Skeletal muscle tissue (tissue), 4 donors: ENCODE measurements around the gene TWF2. TPM values are rescaled to one million over a fixed set of nuclear protein-coding genes. Genes with fewer than 3 reads are reported as not detected.

Experiments used
- H3K27ac ChIP-seq: one replicate; pipeline ENCODE4 v1.7.0; 2013; ENCODE audit warnings: mild to moderate bottlenecking, low read depth, low read length, inconsistent platforms
- H3K27me3 ChIP-seq, 3 donors: one replicate each; pipeline ENCODE4 v1.7.0; 2013; ENCODE audit warnings: low read length in 3 of 3; ENCODE audit not compliant: control insufficient read depth in 3 of 3, insufficient read depth in 3 of 3
- H3K36me3 ChIP-seq, 3 donors: one replicate each; pipeline ENCODE4 v1.7.0; 2013; ENCODE audit warnings: low read length in 3 of 3; ENCODE audit not compliant: control insufficient read depth in 3 of 3, insufficient read depth in 3 of 3
- H3K4me1 ChIP-seq, 3 donors: one replicate each; pipeline ENCODE4 v1.7.0; 2013; ENCODE audit warnings: low read length in 3 of 3, mild to moderate bottlenecking in 3 of 3; ENCODE audit not compliant: control insufficient read depth in 3 of 3, insufficient read depth in 3 of 3
- H3K4me3 ChIP-seq, 3 donors: one replicate each; pipeline ENCODE4 v1.7.0; 2013; ENCODE audit warnings: low read length in 3 of 3
- H3K9ac ChIP-seq, 3 donors: one replicate each; pipeline ENCODE4 v1.7.0; 2013; ENCODE audit warnings: low read length in 3 of 3, mild to moderate bottlenecking in 3 of 3, moderate library complexity in 2 of 3, low read depth in 1 of 3
- H3K9me3 ChIP-seq, 3 donors: one replicate each; pipeline ENCODE4 v1.7.0; 2013; ENCODE audit warnings: low read length in 3 of 3; ENCODE audit not compliant: control insufficient read depth in 3 of 3
- total RNA-seq: library from RNA; depleted of rRNA; stranded (reverse); fragments of >200 nt; gene quantifications from one replicate; pipeline ENCODE4 v1.2.3, GENCODE V29; 2014
- donor health status: Osteomylitis.

TWF2 gene
- total RNA-seq, 1 donor from 2014 or later, result 18.8 TPM

- Histone ChIP-seq H3K4me3 (no peak overlapping the region), H3K9ac (no peak overlapping the region), H3K36me3 (peaks cover 25 to 41% (median 37%) of the 10 kb centered on the region in 3 donors), H3K4me1 (peaks cover 16 to 71% (median 42%) of the 10 kb centered on the region in 3 donors), H3K27ac (no peak overlapping the region), H3K9me3 (no peaks in the 10 kb centered on the region), H3K27me3 (peaks cover 2 to 20% (median 17%) of the 10 kb centered on the region in 3 donors)
These were observed 10.0 kb upstream of the TWF2 start for GRCh38 chr3:52248816-52249547.

GRCh38 chr3:52248165-52248541, 9.2 kb upstream of the TWF2 start:
- no peaks in the 10 kb centered on the region for H3K9me3 ChIP-seq
- H3K9ac ChIP-seq, result no peak overlapping the region
- no peak overlapping the region for H3K4me3 ChIP-seq
- peaks cover 16 to 69% (median 43%) of the 10 kb centered on the region in 3 donors for H3K4me1 ChIP-seq
- no peak overlapping the region for H3K27ac ChIP-seq
- peaks cover 17 to 33% (median 29%) of the 10 kb centered on the region in 3 donors for H3K36me3 ChIP-seq
- H3K27me3 ChIP-seq, result peaks cover 2 to 20% (median 19%) of the 10 kb centered on the region in 3 donors

GRCh38 chr3:52247409-52248164, 8.6 kb upstream of the TWF2 start:
- no peak overlapping the region for H3K27ac ChIP-seq
- H3K9me3 ChIP-seq, result no peaks in the 10 kb centered on the region
- peaks cover 16 to 66% (median 43%) of the 10 kb centered on the region in 3 donors for H3K4me1 ChIP-seq
- H3K4me3 ChIP-seq, result no peak overlapping the region
- H3K9ac ChIP-seq, result no peak overlapping the region
- H3K27me3 ChIP-seq, result peaks cover 2 to 20% (median 19%) of the 10 kb centered on the region in 3 donors
- peaks cover 15 to 30% (median 26%) of the 10 kb centered on the region in 3 donors for H3K36me3 ChIP-seq

GRCh38 chr3:52246728-52247408, 7.9 kb upstream of the TWF2 start:
- peak overlapping the region; percentile 64 for H3K27ac ChIP-seq
- peaks cover 16 to 61% (median 42%) of the 10 kb centered on the region in 3 donors for H3K4me1 ChIP-seq
- peak overlapping the region in 2 of 3 donors; percentile 34 to 41 for H3K4me3 ChIP-seq
- peak overlapping the region in 1 of 3 donors; percentile 84 for H3K9ac ChIP-seq
- H3K36me3 ChIP-seq, result peaks cover 15 to 27% (median 26%) of the 10 kb centered on the region in 3 donors
- peaks cover 2 to 20% (median 19%) of the 10 kb centered on the region in 3 donors for H3K27me3 ChIP-seq
- H3K9me3 ChIP-seq, result no peaks in the 10 kb centered on the region

GRCh38 chr3:52246264-52246620, 7.3 kb upstream of the TWF2 start:
- Histone ChIP-seq H3K27ac (peak overlapping the region; percentile 64), H3K9ac (peak overlapping the region; percentile 67 to 84 (median 70)), H3K9me3 (no peaks in the 10 kb centered on the region), H3K4me3 (peak overlapping the region; percentile 68 to 76 (median 69)), H3K4me1 (peaks cover 16 to 56% (median 38%) of the 10 kb centered on the region in 3 donors), H3K27me3 (peaks cover 2 to 20% (median 19%) of the 10 kb centered on the region in 3 donors), H3K36me3 (peaks cover 15 to 26% (median 22%) of the 10 kb centered on the region in 3 donors)

GRCh38 chr3:52245322-52246263, 6.6 kb upstream of the TWF2 start, which contains the start of gene PPM1M:
TSS of gene PPM1M (plus strand) at chr3:52245759. CDS start at chr3:52245825, 66 bp downstream.
- Histone ChIP-seq H3K4me1 (peaks cover 19 to 59% (median 39%) of the 10 kb centered on the region in 3 donors), H3K4me3 (peak within 1 kb of the TSS; percentile 72 to 77 (median 76)), H3K9ac (peak within 1 kb of the TSS; percentile 67 to 84 (median 80)), H3K9me3 (no peaks in the 10 kb centered on the region), H3K27ac (peak within 1 kb of the TSS; percentile 76), H3K36me3 (peaks cover 15 to 24% (median 22%) of the 10 kb centered on the region in 3 donors), H3K27me3 (peaks cover 2 to 20% (median 19%) of the 10 kb centered on the region in 3 donors)

- Histone ChIP-seq H3K4me3 (no peak overlapping the region), H3K27me3 (peaks cover 2 to 20% (median 19%) of the 10 kb centered on the region in 3 donors), H3K9me3 (no peaks in the 10 kb centered on the region), H3K4me1 (peaks cover 26 to 60% (median 46%) of the 10 kb centered on the region in 3 donors), H3K36me3 (peaks cover 4 to 9% (median 6%) of the 10 kb centered on the region in 3 donors), H3K27ac (peak overlapping the region; percentile 76), H3K9ac (peak overlapping the region in 1 of 3 donors; percentile 50)
These were observed 5.1 kb upstream of the TWF2 start for GRCh38 chr3:52243791-52244628.

- Histone ChIP-seq H3K4me1 (peaks cover 40 to 62% (median 55%) of the 10 kb centered on the region in 3 donors), H3K36me3 (no peaks in the 10 kb centered on the region)
These were observed 3.1 kb upstream of the TWF2 start for GRCh38 chr3:52242039-52242438.

More at GRCh38 chr3:52242039-52242438, 3.1 kb upstream of the TWF2 start:
- H3K9ac ChIP-seq, result no peak overlapping the region
- no peak overlapping the region for H3K27ac ChIP-seq
- no peak overlapping the region for H3K4me3 ChIP-seq
- peaks cover 2 to 20% (median 19%) of the 10 kb centered on the region in 3 donors for H3K27me3 ChIP-seq
- no peaks in the 10 kb centered on the region for H3K9me3 ChIP-seq
